ENCODE results near the gene LCA5L. TPM values are rescaled to one million over a fixed set of nuclear protein-coding genes. Genes with fewer than 3 reads are reported as not detected.
"Not testable (repeated sequence)": the region's sequence is repeated elsewhere in the genome, so short reads cannot be mapped to it uniquely, and the experiment has no call there.

Gene LCA5L
- total RNA-seq, 1 donor from 2014 or later, result not detected

DNA sequence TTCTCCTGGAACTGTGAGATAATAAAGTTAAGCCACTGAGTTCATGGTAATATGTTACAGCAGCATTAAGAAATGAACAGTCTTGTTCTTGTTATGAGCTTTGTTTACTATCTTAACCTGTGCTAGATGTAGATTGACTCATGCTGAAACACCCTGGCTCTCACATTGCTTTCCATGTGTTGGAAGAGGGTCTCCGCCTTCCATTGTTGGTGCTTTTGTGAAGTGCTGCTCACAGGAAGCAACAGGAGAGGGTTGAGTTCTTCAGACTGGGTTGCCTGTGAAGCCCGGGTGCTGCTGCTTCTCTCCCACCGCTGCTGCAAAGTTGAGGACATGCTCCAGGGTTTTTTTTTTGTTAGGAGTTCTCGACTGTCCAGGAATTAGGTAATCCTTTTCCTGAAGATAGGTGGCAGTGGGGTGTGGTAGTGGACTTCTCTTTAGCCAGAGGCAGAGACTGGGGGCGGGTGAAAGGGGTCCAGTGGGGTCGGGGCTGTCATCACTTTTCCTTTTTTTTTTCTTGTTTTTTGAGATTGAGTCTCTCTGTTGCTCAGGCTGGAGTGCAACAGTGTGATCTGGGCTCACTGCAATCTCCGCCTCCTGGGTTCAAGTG lies 68.0 kb downstream of the LCA5L start:
- Mint-ChIP-seq H3K4me1 (ENCODE audit: low read depth) (peaks cover 39% of the 10 kb centered on the region), H3K4me3 (no peak overlapping the region), H3K27me3 (ENCODE audit: insufficient read depth) (peaks cover 11% of the 10 kb centered on the region), H3K9me3 (no peaks in the 10 kb centered on the region), H3K27ac (no peak overlapping the region), H3K36me3 (ENCODE audit: low read depth) (peaks cover 2% of the 10 kb centered on the region)
- intact Hi-C loops (cut with micrococcal nuclease), result no loop called here
- no peak for DNase-seq (ENCODE audit: low spot score)

DNA sequence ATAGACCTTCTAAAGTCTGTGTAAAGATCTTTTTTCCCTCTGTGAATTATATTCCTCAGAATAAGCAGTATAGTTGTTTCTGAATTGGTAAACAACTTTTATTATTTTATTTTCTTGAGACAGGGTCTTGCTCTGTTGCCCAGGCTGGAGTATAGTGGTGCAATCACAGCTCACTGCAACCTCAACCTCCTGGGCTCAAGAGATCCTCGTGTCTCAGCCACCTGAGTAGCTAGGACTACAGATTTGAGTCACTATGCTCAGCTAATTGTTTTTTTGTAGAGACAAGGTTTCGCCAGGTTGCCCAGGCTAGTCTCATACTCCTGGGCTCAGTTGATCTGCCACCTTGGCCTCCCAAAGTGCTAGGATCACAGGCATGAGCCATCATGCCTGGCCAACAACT lies 70.1 kb downstream of the LCA5L start:
- Mint-ChIP-seq H3K27ac (no peak overlapping the region), H3K9me3 (no peaks in the 10 kb centered on the region), H3K27me3 (ENCODE audit: insufficient read depth) (peaks cover 15% of the 10 kb centered on the region), H3K4me3 (no peak overlapping the region), H3K4me1 (ENCODE audit: low read depth) (peaks cover 22% of the 10 kb centered on the region), H3K36me3 (ENCODE audit: low read depth) (no peaks in the 10 kb centered on the region)
- no peak for DNase-seq (ENCODE audit: low spot score)
- intact Hi-C loops (cut with micrococcal nuclease), result no loop called here

DNA sequence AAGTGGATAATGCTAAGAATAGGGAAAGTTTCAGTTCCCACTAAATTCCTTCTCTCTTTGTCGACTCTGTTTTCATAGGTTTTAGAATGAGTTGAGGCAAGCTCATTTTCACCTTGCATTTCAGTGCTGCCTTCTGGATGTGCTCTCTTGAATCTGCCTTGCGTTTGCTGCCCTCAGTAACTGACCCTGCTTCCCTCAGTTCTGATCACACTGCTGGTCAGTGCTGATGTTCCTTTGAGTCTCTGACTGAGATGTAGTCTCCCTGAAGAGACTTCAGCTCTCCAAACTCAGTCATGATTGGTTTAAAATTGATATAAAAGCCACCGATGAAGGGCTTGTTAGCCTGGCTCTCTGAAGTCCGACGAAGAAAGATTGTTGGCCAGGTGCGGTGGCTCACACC lies 71.5 kb downstream of the LCA5L start:
- no peaks in the 10 kb centered on the region for H3K36me3 Mint-ChIP-seq (ENCODE audit: low read depth)
- no peak overlapping the region for H3K4me3 Mint-ChIP-seq
- intact Hi-C loops (cut with micrococcal nuclease), result no loop called here
- peaks cover 26% of the 10 kb centered on the region for H3K27me3 Mint-ChIP-seq (ENCODE audit: insufficient read depth)
- no peaks in the 10 kb centered on the region for H3K9me3 Mint-ChIP-seq
- peaks cover 15% of the 10 kb centered on the region for H3K4me1 Mint-ChIP-seq (ENCODE audit: low read depth)
- DNase-seq (ENCODE audit: low spot score), result no peak
- no peak overlapping the region for H3K27ac Mint-ChIP-seq

DNA sequence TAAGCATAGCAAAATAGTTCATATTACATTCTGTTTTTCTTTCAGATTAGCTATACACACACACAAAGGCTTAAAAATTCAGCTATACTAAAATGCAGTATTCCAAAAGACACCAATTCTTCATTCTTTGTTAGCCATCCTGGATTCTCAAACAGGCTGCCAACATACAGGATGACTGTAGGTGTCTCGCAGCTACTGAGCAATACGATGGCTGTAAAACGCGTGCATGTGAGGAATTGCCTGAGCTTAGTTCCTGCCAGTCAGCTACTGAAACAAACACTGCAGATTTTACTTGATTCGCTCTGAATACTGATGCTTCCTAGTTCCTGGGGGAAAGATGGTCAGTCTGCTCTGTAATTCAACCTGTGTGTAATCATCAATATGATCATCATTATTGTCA lies 71.9 kb downstream of the LCA5L start:
- Mint-ChIP-seq H3K4me1 (ENCODE audit: low read depth) (peaks cover 15% of the 10 kb centered on the region), H3K4me3 (no peak overlapping the region), H3K9me3 (no peaks in the 10 kb centered on the region), H3K27ac (no peak overlapping the region), H3K27me3 (ENCODE audit: insufficient read depth) (peaks cover 26% of the 10 kb centered on the region), H3K36me3 (ENCODE audit: low read depth) (no peaks in the 10 kb centered on the region)
- no peak for DNase-seq (ENCODE audit: low spot score)
- intact Hi-C loops (cut with micrococcal nuclease), result no loop called here

DNA sequence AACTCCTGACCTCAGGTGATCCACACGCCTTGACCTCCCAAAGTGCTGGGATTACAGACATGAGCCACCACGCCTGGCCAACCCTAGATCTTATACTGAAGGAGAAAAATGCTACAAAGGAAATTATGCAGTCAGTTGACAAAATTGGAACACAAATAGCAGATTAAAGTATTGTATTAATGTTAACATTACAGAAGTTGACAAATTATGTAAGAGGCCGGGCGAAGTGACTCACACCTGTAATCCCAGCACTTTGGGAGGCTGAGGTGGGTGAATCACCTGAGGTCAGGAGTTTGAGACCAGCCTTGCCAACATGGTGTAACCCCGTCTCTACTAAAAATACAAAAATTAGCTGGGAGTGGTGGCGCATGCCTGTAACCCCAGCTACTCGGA lies 75.7 kb downstream of the LCA5L start:
- DNase-seq (ENCODE audit: low spot score); intact Hi-C loops (cut with micrococcal nuclease); H3K9me3 Mint-ChIP-seq; H3K27ac Mint-ChIP-seq; H3K4me3 Mint-ChIP-seq; H3K36me3 Mint-ChIP-seq (ENCODE audit: low read depth); H3K4me1 Mint-ChIP-seq (ENCODE audit: low read depth): not testable (repeated sequence)
- peaks cover 16% of the 10 kb centered on the region for H3K27me3 Mint-ChIP-seq (ENCODE audit: insufficient read depth)

DNA sequence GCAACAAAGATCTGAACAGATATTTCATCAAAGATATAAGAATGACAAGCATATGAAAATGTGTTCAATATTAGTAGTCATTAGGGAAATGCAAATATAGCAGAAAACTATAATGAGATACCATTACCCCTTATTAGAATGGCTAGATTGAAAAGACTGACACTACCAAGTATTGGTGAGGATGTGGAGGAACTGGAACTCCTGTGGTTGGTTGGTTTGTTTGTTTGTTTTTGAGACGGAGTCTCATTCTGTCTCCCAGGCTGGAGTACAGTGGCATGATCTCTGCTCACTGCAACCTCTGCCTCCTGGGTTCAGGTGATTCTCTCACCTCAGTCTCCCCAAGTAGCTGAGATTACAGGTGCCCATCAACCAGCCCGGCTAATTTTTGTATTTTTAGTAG lies 77.8 kb downstream of the LCA5L start:
- H3K4me3 Mint-ChIP-seq, result no peak overlapping the region
- H3K4me1 Mint-ChIP-seq (ENCODE audit: low read depth), result no peaks in the 10 kb centered on the region
- DNase-seq (ENCODE audit: low spot score), result no peak
- intact Hi-C loops (cut with micrococcal nuclease), result no loop called here
- no peaks in the 10 kb centered on the region for H3K9me3 Mint-ChIP-seq
- H3K27me3 Mint-ChIP-seq (ENCODE audit: insufficient read depth), result peaks cover 15% of the 10 kb centered on the region
- H3K27ac Mint-ChIP-seq, result no peak overlapping the region
- no peaks in the 10 kb centered on the region for H3K36me3 Mint-ChIP-seq (ENCODE audit: low read depth)

DNA sequence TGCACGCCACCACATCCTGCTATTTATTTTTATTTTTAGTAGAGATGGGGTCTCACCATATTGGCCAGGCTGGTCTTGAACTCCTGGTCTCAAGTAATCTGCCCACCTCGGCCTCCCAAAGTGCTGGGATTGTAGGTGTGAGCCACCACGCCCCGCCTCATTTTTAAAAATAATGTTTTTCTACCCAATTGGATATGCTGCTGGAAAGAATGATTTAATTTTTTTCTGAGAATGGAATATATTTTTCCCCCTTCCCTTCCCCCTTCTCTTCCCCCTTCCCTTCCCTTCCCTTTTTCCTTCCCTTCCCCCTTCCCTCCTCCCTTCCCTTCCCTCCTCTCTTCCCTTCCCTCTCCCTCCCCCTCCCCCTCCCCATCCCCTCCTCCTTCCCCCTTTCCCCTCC lies 79.0 kb downstream of the LCA5L start:
- DNase-seq (ENCODE audit: low spot score), result no peak
- Mint-ChIP-seq H3K4me1 (ENCODE audit: low read depth) (no peaks in the 10 kb centered on the region), H3K4me3 (no peak overlapping the region), H3K27me3 (ENCODE audit: insufficient read depth) (peaks cover 20% of the 10 kb centered on the region), H3K27ac (no peak overlapping the region), H3K9me3 (no peaks in the 10 kb centered on the region), H3K36me3 (ENCODE audit: low read depth) (no peaks in the 10 kb centered on the region)
- intact Hi-C loops (cut with micrococcal nuclease), result no loop called here

DNA sequence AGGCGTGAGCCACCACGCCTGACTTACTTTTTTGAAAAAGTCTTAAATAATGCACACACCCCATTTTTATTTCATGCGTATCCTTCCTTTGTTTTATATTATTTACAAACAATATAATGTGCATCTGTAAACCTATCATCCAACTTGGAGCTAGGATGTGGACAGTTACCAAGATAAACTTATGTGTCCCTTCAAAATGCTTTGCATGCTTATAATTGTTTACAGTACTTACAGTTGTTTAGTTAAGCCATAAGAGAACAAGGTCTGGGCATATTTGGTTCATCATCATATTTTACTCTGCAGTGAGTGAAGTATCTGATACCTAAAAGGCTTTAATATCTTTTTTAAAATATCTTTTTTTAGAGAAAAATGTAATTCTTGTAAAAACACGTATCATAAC lies 80.6 kb downstream of the LCA5L start:
- Mint-ChIP-seq H3K36me3 (ENCODE audit: low read depth) (no peaks in the 10 kb centered on the region), H3K4me1 (ENCODE audit: low read depth) (no peaks in the 10 kb centered on the region), H3K4me3 (no peak overlapping the region), H3K9me3 (no peaks in the 10 kb centered on the region), H3K27ac (no peak overlapping the region), H3K27me3 (ENCODE audit: insufficient read depth) (peaks cover 14% of the 10 kb centered on the region)
- intact Hi-C loops (cut with micrococcal nuclease), result no loop called here
- no peak for DNase-seq (ENCODE audit: low spot score)

DNA sequence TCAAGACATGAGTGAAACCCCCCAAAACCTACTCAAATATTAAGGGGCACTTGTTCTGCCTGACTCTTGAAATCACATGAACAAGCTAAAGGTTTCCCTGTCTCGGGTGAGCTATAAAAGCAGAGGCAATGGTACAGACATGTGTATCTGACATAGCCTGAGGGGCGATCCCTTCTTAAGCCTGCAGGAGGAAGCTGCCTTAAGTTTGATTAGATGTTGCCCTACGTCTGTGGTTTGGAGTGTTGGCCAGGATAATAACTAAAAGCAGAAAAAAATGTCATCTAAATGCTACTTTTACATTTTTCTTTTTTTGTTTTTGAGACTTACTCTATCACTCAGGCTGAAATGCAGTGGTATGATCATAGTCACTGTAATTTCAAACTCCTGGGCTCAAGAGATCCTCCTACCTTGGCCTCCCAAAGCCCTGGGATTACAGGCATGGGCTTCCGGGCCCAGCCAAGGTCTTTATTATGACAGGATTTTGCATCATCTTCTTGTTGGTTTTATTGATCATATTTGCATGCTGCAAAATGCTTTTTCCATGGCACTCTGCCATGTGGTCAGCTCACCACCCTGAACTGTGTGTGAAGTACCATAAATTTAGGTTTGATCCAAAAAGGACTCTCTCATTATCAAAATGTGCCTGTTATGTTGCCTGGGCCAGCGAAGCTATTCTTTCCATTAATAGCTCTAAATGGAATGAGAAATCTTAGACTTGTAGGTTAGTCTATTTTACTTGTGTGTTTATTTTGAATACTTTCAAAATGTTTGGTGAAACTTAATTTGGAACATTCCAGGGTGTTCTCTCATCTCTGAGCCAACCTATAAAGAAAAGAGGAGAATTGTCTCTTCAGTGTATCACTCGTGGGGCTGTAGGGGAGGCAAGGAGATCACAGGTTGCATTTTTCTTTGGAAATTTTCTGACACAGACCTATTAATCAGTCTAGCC lies 81.7 kb downstream of the LCA5L start:
- H3K4me1 Mint-ChIP-seq (ENCODE audit: low read depth), result no peaks in the 10 kb centered on the region
- no peak for DNase-seq (ENCODE audit: low spot score)
- peaks cover 7% of the 10 kb centered on the region for H3K27me3 Mint-ChIP-seq (ENCODE audit: insufficient read depth)
- H3K27ac Mint-ChIP-seq, result no peak overlapping the region
- no peaks in the 10 kb centered on the region for H3K36me3 Mint-ChIP-seq (ENCODE audit: low read depth)
- no peak overlapping the region for H3K4me3 Mint-ChIP-seq
- intact Hi-C loops (cut with micrococcal nuclease), result no loop called here
- H3K9me3 Mint-ChIP-seq, result no peaks in the 10 kb centered on the region

DNA sequence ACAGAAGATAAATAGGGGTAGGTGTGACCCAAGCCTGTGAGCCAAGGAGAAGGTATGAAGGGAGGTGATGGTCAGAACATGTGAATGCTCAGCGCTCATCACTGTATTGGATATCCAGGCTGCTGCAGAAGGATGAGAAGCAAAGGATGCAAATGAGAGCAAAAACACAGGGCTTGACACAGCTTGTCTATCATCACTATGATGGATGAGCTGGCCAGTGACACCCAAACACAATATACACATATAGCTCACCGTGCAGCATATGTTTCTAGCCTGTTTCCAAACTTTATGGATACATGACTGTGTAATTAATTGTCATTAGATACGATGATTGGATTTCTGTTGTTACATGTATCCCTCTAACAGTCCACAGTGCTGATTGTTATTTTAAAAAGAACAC lies 82.8 kb downstream of the LCA5L start:
- H3K4me1 Mint-ChIP-seq (ENCODE audit: low read depth), result no peaks in the 10 kb centered on the region
- no peak overlapping the region for H3K27ac Mint-ChIP-seq
- intact Hi-C loops (cut with micrococcal nuclease), result no loop called here
- H3K9me3 Mint-ChIP-seq, result no peaks in the 10 kb centered on the region
- no peak for DNase-seq (ENCODE audit: low spot score)
- no peaks in the 10 kb centered on the region for H3K36me3 Mint-ChIP-seq (ENCODE audit: low read depth)
- peaks cover 7% of the 10 kb centered on the region for H3K27me3 Mint-ChIP-seq (ENCODE audit: insufficient read depth)
- H3K4me3 Mint-ChIP-seq, result no peak overlapping the region

DNA sequence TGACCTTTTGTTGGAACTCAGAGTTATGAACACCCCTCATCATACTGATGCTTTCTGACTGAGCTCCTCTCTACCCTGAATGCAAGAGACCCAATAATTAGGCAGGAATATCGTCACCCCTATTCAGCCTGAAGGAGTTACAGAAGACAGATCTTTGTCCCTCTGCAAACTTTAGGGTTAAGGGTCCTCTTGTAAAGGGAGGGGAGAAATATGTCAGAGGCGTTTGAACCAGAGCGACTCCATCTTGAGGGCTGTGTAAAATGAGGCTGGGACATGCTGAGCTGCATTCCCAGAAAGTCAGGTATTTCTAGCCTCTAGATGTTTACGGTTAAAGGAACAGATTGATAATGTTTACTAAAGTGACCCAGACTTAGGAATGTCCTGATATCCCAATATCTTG lies 86.2 kb downstream of the LCA5L start:
- no peak overlapping the region for H3K4me3 Mint-ChIP-seq
- DNase-seq (ENCODE audit: low spot score), result no peak
- H3K4me1 Mint-ChIP-seq (ENCODE audit: low read depth), result no peaks in the 10 kb centered on the region
- peaks cover 24% of the 10 kb centered on the region for H3K27me3 Mint-ChIP-seq (ENCODE audit: insufficient read depth)
- no peak overlapping the region for H3K27ac Mint-ChIP-seq
- no peaks in the 10 kb centered on the region for H3K36me3 Mint-ChIP-seq (ENCODE audit: low read depth)
- no peaks in the 10 kb centered on the region for H3K9me3 Mint-ChIP-seq
- intact Hi-C loops (cut with micrococcal nuclease), result no loop called here
